A549 (cell line): ENCODE measurements around the gene UBXN2A.

Experiments used
- CBX2 ChIP-seq: fragments of 200-600 bp; sonication (generic); IDR thresholded peaks from 2 replicates; pipeline ENCODE4 v1.6.1; 2016; ENCODE audit warnings: low read depth, mild to moderate bottlenecking, borderline replicate concordance
- CEBPB ChIP-seq, 2 experiments: fragments of >200 bp in 1 of 2; sonication (Bioruptor Twin) in 1 of 2; formaldehyde crosslinking in 1 of 2; IDR thresholded peaks; 2 replicates each; pipeline ENCODE4 v1.6.1; 2012 to 2016
- CHD2 ChIP-seq: fragments of 150-350 bp; IDR thresholded peaks from 2 replicates; pipeline ENCODE4 v1.6.1; 2014; ENCODE audit warnings: low read length; ENCODE audit not compliant: partially characterized antibody
- CTCF ChIP-seq: fragments of >200 bp; sonication (Bioruptor Twin); formaldehyde crosslinking; IDR thresholded peaks from 3 replicates; pipeline ENCODE4 v1.5.1; 2016
- MAZ ChIP-seq: fragments of 150-350 bp; IDR thresholded peaks from 2 replicates; pipeline ENCODE4 v1.6.1; 2014; ENCODE audit warnings: antibody characterized with exemption, low read depth, low read length, borderline replicate concordance
- PBX3 ChIP-seq: IDR thresholded peaks from 2 replicates; pipeline ENCODE4 v1.6.1; 2012
- POLR2A ChIP-seq: IDR thresholded peaks from 2 replicates; pipeline ENCODE4 v1.6.1; 2012; ENCODE audit warnings: mild to moderate bottlenecking, low read length
- REST ChIP-seq: fragments of 200-600 bp; sonication (generic); IDR thresholded peaks from 2 replicates; pipeline ENCODE4 v1.6.1; 2016; ENCODE audit warnings: antibody characterized with exemption, mild to moderate bottlenecking, moderate library complexity
- RFX5 ChIP-seq: fragments of 450-650 bp; IDR thresholded peaks from 2 replicates; pipeline ENCODE4 v1.7.1; 2014; ENCODE audit warnings: antibody characterized with exemption, mild to moderate bottlenecking, moderate library complexity
- RNF2 ChIP-seq: fragments of 200-600 bp; sonication (generic); IDR thresholded peaks from 2 replicates; pipeline ENCODE4 v1.6.1; 2016; ENCODE audit warnings: low read depth, mild to moderate bottlenecking, antibody characterized with exemption, moderate library complexity, borderline replicate concordance

- no peak for TF ChIP-seq POLR2A
- no peak for TF ChIP-seq CBX2
- no peak for TF ChIP-seq CTCF
- no peak for TF ChIP-seq RNF2
- TF ChIP-seq REST: no peak
- TF ChIP-seq PBX3: no peak
- TF ChIP-seq MAZ: no peak
- no peak for TF ChIP-seq RFX5
- TF ChIP-seq CEBPB (IDR thresholded peaks at IDR 0.05): no peak
- no peak for TF ChIP-seq CHD2
These were observed 40.1 kb upstream of the UBXN2A start for GRCh38 chr2:23900133-23900532.
